ENCODE results near the gene REEP5. TPM values are rescaled to one million over a fixed set of nuclear protein-coding genes. Genes with fewer than 3 reads are reported as not detected.
A peak's percentile ranks its signal among the peaks of the same experiment; 100 is the strongest.
"Not testable (repeated sequence)": the region's sequence is repeated elsewhere in the genome, so short reads cannot be mapped to it uniquely, and the experiment has no call there.

REEP5 gene
- total RNA-seq, 1 experiment from 2014 or later = 35.4 TPM

- DNase-seq (ENCODE audit: low spot score) = no peak
Observed at GRCh38 chr5:112886975-112887374, 35.1 kb downstream of the REEP5 start.

- DNase-seq (ENCODE audit: low spot score) = no peak
Observed at GRCh38 chr5:112885001-112885400, 37.0 kb downstream of the REEP5 start.

DNA sequence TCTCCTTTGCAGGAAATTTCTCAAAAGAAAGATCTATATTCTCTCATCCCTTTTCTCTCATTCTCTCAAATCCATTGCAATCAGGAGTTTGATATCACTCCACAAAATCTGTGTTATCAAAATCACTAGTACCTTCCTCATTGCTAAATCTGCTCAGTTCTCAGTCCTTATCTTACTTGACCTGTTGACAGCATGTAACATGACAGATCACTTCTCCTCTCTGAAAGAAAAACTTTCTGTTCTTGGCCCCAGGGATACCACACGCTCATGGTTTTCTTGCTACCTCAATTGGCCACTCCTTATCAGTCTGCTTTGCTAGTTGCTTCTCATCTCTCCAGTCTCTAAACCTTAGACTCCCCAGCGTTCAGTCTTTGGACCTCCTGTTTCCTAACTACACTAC, 38.8 kb downstream of the REEP5 start:
- DNase-seq (ENCODE audit: low spot score) = no peak

DNA sequence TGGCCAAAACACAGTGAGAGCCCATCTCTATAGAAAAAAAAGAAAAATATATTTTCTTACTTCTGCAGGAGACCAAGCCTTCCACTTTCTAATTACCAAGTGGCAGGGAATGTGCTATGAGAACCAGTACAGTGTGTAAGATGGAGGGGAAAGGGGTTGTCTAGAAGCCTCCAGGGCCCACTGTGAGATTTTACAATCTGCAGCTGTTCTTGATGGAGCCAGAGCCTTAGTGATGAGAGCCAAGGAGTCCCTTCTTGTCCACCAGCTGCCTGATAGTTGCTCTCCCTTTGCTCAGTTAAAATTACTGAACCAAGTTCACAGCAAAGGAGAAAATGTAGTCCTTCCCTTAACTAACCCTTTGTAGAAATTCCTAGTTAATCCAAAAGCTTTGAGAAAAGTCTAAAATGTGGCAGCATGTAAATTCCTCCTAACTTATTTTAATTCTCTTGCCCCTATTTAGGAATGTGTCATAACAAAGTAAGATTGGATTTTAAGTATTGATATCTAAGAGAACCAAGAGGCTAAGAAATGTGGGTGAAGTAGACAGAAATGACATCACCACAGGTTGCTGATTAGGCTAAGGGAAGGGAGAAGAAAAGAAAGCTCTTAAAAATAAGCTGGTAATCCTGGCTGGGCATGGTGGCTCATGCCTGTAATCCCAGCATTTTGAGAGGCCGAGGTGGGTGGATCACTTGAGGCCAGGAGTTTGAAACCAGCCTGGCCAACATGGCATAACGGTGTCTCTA, 41.6 kb downstream of the REEP5 start:
- DNase-seq (ENCODE audit: low spot score) = no peak

- DNase-seq (ENCODE audit: low spot score) = no peak
Observed at GRCh38 chr5:112878760-112879159, 43.3 kb downstream of the REEP5 start.

DNA sequence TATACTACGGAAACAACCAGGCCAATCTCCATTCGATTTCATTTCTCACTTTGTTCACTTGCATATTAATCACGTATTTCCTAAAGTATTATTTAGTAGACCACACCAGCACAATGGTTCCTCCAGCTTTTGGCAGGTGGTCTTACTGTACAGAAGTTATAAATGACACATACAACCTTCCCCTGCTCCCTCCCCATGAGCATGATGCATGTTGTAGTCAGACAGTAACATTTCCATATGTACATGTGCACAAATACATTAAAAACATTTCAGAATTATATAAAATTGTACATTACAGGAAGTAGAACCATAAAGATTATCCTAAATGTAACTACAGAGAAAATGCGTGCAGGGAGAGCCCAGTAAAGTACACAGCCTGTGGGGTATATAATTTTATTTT, 43.9 kb downstream of the REEP5 start:
- no peak for DNase-seq (ENCODE audit: low spot score)

GRCh38 chr5:112876362-112876761, 45.7 kb downstream of the REEP5 start:
- no peak for DNase-seq (ENCODE audit: low spot score)

GRCh38 chr5:112870966-112871365, 51.1 kb downstream of the REEP5 start:
- DNase-seq (ENCODE audit: low spot score) = no peak

DNA sequence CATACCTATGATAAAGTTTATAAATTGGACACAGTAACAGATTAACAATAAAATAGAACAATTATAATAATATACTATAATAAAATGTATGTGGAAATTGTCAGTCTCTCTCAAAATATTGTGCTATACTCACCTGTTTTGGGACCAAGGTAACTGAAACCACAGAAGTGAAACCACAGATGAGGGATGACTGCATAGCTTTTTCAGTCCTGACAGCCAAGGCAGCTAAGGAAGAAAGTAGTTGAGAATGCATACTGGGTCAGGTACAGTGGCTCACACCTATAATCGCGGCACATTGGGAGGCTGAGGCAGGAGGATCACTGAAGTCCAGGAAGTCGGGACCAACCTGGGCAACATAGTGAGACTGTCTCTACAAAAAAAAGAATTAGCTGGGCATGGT, 52.1 kb downstream of the REEP5 start:
- no peak for DNase-seq (ENCODE audit: low spot score)

- DNase-seq (ENCODE audit: low spot score) = no peak
Observed at GRCh38 chr5:112867411-112867810, 54.6 kb downstream of the REEP5 start.

DNA sequence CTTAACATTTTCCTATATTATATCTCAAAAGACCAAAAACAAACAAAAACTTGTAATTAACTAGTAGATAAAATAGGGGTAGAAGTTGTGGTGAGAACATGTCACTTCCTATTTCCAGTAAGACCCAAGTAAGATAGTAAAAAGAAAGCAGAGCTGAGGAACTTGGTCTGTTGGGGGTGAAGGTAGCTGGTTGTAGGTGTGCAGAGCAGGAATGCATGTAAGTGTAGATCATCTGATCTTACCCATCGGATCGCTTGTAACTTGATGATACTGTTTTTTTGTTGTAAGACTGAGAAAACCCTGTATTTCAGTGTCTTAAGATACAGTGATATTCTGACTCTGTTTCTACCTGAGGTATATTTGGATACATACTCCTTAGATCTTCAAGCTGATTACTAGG, 55.3 kb downstream of the REEP5 start:
- DNase-seq (ENCODE audit: low spot score) = no peak

- DNase-seq (ENCODE audit: low spot score) = no peak
Observed at GRCh38 chr5:112865128-112865527, 56.9 kb downstream of the REEP5 start.

- no peak for DNase-seq (ENCODE audit: low spot score)
Observed at GRCh38 chr5:112863549-112863948, 58.5 kb downstream of the REEP5 start.

DNA sequence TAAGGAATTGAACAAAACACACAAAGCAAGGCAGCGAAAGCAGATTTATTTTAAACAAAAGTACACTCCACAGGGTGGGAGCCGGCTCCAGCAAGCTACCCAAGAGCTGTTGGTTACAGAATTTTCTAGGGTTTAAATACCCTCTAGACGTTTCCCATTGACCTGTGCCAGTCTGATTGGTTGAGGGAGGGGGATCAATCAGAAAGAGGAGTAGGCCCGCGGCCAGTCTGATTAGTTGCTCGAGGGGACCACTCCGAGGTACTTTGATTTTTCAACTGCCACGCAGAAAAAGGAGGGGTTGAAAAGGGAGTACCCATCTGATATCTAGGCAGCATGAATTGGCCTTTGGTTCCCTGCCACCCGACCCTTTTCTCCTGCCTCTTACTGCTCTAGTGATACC, 59.9 kb downstream of the REEP5 start:
- DNase-seq (ENCODE audit: low spot score) = no peak

DNA sequence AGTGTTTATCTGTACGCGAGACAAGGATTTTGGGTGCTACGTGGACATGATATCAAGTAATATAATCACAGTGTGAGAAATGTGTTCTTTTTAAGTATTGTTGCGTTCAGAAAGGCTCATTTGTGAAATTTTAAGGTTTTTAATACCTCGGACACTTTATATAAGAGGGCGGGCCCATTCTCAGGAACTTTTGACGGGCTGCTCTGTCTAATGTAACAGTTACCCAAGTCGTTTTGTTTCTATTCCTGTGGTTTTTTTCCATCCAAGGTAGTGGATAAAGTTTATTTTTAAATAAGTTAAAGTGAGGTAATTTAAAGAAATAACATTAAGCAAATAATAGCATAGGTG, 60.4 kb downstream of the REEP5 start:
- no peak for DNase-seq (ENCODE audit: low spot score)

- DNase-seq (ENCODE audit: low spot score) = peak; percentile 96
Observed at GRCh38 chr5:112860929-112861637, 60.9 kb downstream of the REEP5 start, which contains the start of gene SRP19. TSS of gene SRP19 (plus strand) at chr5:112861287. CDS start at chr5:112861377, 90 bp downstream.

DNA sequence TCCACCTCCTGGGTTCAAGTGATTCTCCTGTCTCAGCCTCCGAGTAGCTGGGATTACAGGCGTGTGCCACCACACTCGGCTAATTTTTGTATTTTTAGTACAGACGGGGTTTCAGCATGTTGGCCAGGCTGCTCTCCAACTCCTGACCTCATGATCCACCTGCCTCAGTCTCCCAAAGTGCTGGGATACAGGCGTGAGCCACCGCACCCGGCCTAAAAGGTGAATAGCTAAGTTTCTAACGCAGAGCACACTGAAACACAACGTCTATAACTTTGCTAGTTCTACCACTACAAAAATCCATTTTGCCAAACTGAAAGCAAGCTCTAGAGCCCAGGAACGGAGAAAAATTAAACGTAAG, 61.5 kb downstream of the REEP5 start:
- DNase-seq (ENCODE audit: low spot score) = not testable (repeated sequence)

DNA sequence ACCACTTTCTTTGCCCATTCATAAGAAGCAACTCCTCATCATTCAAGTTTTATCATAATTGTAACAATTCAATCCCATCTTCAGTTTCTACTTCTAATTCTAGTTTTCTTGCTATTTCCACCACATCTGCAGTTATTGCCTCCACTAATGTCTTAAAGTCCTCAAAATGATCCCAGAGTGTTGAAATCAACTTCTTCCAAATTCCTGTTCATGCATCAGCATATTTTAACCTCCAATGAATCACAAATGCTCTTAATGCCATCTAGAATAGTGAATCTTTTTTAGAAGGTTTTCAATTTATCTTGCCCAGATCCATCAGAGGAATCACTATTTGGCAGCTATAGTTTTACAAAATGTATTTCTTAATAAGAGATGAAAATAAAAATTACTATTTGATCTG, 64.2 kb downstream of the REEP5 start:
- no peak for DNase-seq (ENCODE audit: low spot score)

GRCh38 chr5:112854651-112855050, 67.4 kb downstream of the REEP5 start:
- no peak for DNase-seq (ENCODE audit: low spot score)

- no peak for DNase-seq (ENCODE audit: low spot score)
Observed at GRCh38 chr5:112849912-112850311, 72.1 kb downstream of the REEP5 start.

- DNase-seq (ENCODE audit: low spot score) = peak; percentile 48
Observed at GRCh38 chr5:112848116-112848811, 73.8 kb downstream of the REEP5 start.

- DNase-seq (ENCODE audit: low spot score) = no peak
Observed at GRCh38 chr5:112847306-112847705, 74.7 kb downstream of the REEP5 start.

DNA sequence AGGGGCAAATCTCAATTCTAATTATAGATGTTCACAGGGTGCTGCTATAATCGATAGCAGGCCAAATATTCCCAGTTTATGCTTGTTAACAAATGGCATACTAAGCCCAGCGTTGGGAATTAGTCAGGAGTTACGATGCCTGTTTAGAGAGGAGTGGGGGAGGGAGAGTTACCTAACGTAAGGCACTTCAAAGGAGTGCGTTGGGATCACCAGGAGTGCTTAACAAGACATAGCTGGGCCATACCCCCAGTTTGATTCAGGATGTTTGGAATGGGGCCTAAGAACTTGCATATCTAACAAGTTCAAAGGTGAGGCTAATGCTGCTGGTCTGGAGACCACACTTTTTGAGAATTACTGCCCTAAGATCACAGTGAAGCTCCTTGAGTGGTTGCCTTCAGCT, 75.5 kb downstream of the REEP5 start:
- DNase-seq (ENCODE audit: low spot score) = no peak
